GM12878 (cell line): ENCODE results near the gene SORBS1. TPM values are rescaled to one million over a fixed set of nuclear protein-coding genes. Genes with fewer than 3 reads are reported as not detected.

Experiments
- BACH1 ChIP-seq: fragments of 450-650 bp; IDR thresholded peaks from 2 replicates; pipeline ENCODE4 v1.6.1; 2017; ENCODE audit warnings: mild to moderate bottlenecking, borderline replicate concordance
- CBX3 ChIP-seq: fragments of 200-600 bp; sonication (generic); IDR thresholded peaks from 2 replicates; pipeline ENCODE4 v1.6.1; 2016; ENCODE audit warnings: low read depth, borderline replicate concordance
- CBX5 ChIP-seq: sonication (generic); IDR thresholded peaks from 2 replicates; pipeline ENCODE4 v1.6.1; 2016; ENCODE audit warnings: low read depth, moderate library complexity, mild to moderate bottlenecking, inconsistent platforms
- CEBPB ChIP-seq, 2 experiments: fragments of 150-350 bp in 1 of 2; IDR thresholded peaks; 2 replicates each; pipeline ENCODE4 v1.6.1; 2012 to 2014; ENCODE audit warnings: low read depth in 2 of 2, low read length in 2 of 2, borderline replicate concordance in 1 of 2, inconsistent platforms in 1 of 2
- CHD1 ChIP-seq: IDR thresholded peaks from 2 replicates; pipeline ENCODE4 v1.6.1; 2012; ENCODE audit warnings: low read depth, low read length, improper control_type of control experiment
- CHD4 ChIP-seq: fragments of 200-600 bp; sonication (generic); IDR thresholded peaks from 2 replicates; pipeline ENCODE4 v1.6.1; 2016; ENCODE audit warnings: mild to moderate bottlenecking
- EGR1 ChIP-seq, 2 experiments: IDR thresholded peaks; 1 replicate in 1 of 2; 2 replicates in 1 of 2; pipeline ENCODE4 v1.6.1; 2011 to 2012; ENCODE audit warnings: low read depth in 2 of 2, low read length in 2 of 2, borderline replicate concordance in 1 of 2, mild to moderate bottlenecking in 1 of 2, moderate library complexity in 1 of 2
- FOS ChIP-seq: IDR thresholded peaks from 3 replicates; pipeline ENCODE4 v1.6.1; 2011; ENCODE audit warnings: borderline replicate concordance; ENCODE audit not compliant: insufficient read length; ENCODE audit errors: extremely low read depth
- FOXK2 ChIP-seq: fragments of 450-650 bp; IDR thresholded peaks from 2 replicates; pipeline ENCODE4 v1.6.1; 2017; ENCODE audit warnings: mild to moderate bottlenecking, moderate library complexity
- FOXM1 ChIP-seq: IDR thresholded peaks from 2 replicates; pipeline ENCODE4 v1.6.1; 2012; ENCODE audit warnings: low read depth, mild to moderate bottlenecking, inconsistent platforms, low read length, moderate library complexity
- IKZF2 ChIP-seq, 2 experiments: fragments of 450-650 bp; IDR thresholded peaks; 2 replicates each; pipeline ENCODE4 v1.6.1; 2017; ENCODE audit warnings: mild to moderate bottlenecking in 2 of 2, moderate library complexity in 2 of 2
- KLF5 ChIP-seq: fragments of 450-650 bp; IDR thresholded peaks from 2 replicates; pipeline ENCODE4 v1.6.1; 2014; ENCODE audit warnings: mild to moderate bottlenecking; ENCODE audit not compliant: partially characterized antibody
- MYB ChIP-seq: fragments of 150-350 bp; IDR thresholded peaks from 2 replicates; pipeline ENCODE4 v1.6.1; 2014; ENCODE audit warnings: mild to moderate bottlenecking, low read depth, low read length, borderline replicate concordance
- NFYA ChIP-seq: IDR thresholded peaks from 2 replicates; pipeline ENCODE4 v1.6.1; 2011; ENCODE audit warnings: low read depth, mild to moderate bottlenecking, low read length, improper control_type of control experiment, borderline replicate concordance
- NR2C1 ChIP-seq: fragments of 450-650 bp; IDR thresholded peaks from 2 replicates; pipeline ENCODE4 v1.6.1; 2017; ENCODE audit warnings: antibody characterized with exemption, mild to moderate bottlenecking, moderate library complexity
- NR2C2 ChIP-seq: IDR thresholded peaks from 2 replicates; pipeline ENCODE4 v1.6.1; 2011; ENCODE audit warnings: borderline replicate concordance, low read depth; ENCODE audit not compliant: control insufficient read depth, insufficient read length
- RBBP5 ChIP-seq: fragments of 200-600 bp; sonication (generic); conservative IDR thresholded peaks from 2 replicates; pipeline ENCODE4 v1.6.1; 2016
- SMAD1 ChIP-seq: fragments of 450-650 bp; IDR thresholded peaks from 2 replicates; pipeline ENCODE4 v1.6.1; 2018; ENCODE audit warnings: mild to moderate bottlenecking, low read depth; ENCODE audit not compliant: partially characterized antibody
- SREBF1 ChIP-seq: IDR thresholded peaks from 2 replicates; pipeline ENCODE4 v1.6.1; 2012; ENCODE audit warnings: mild to moderate bottlenecking, low read length
- ZNF24 ChIP-seq: fragments of 450-650 bp; IDR thresholded peaks from 2 replicates; pipeline ENCODE4 v1.6.1; 2017; ENCODE audit warnings: antibody characterized with exemption, mild to moderate bottlenecking
- ZNF384 ChIP-seq: IDR thresholded peaks from 2 replicates; pipeline ENCODE4 v1.6.1; 2012; ENCODE audit warnings: low read depth, mild to moderate bottlenecking, low read length, improper control_type of control experiment, borderline replicate concordance
- ZSCAN29 ChIP-seq: fragments of 450-650 bp; IDR thresholded peaks from 2 replicates; pipeline ENCODE4 v1.6.1; 2017; ENCODE audit warnings: mild to moderate bottlenecking, moderate library complexity
- polyA plus RNA-seq, 11 experiments: library from polyadenylated mRNA; depleted of rRNA in 4 of 11; unstranded in 6 of 11; stranded (reverse) in 5 of 11; fragments of >200 nt; fragmentation: Nextera tagmentation in 4 of 11; fragmentation: Illumina TruSeq in 1 of 11; extraction: Ambion mirVana in 4 of 11; extraction: Trizol in 1 of 11; gene quantifications; 1 replicate in 1 of 11; 2 replicates in 10 of 11; pipeline versions ENCODE4 v1.2.1 to v1.2.3, GENCODE V29; 2011 to 2016; ENCODE audit warnings: inconsistent platforms in 2 of 11, missing spikeins in 2 of 11, low read depth in 1 of 11
- total RNA-seq, 4 experiments: library from RNA; depleted of rRNA in 3 of 4; stranded (reverse); fragments of >200 nt in 3 of 4; fragmentation: Illumina TruSeq in 1 of 4; extraction: Trizol in 1 of 4; gene quantifications; 2 replicates each; pipeline versions ENCODE4 v1.2.1 to v1.2.3, GENCODE V29; 2013 to 2021
- TF ChIP-seq, protein P1 (sequence below): IDR thresholded peaks from 2 replicates; pipeline ENCODE4 v1.6.1; 2011; ENCODE audit warnings: borderline replicate concordance, low read depth, mild to moderate bottlenecking, moderate library complexity, mixed read lengths, low read length; ENCODE audit not compliant: insufficient read depth; ENCODE audit errors: extremely low read length
- TF ChIP-seq, protein P2 (sequence below): IDR thresholded peaks from 2 replicates; pipeline ENCODE4 v1.6.1; 2011; ENCODE audit warnings: borderline replicate concordance, low read depth, mild to moderate bottlenecking, moderate library complexity, low read length; ENCODE audit not compliant: insufficient read depth, poor library complexity, severe bottlenecking
- TF ChIP-seq, protein P3 (sequence below): fragments of 450-650 bp; conservative IDR thresholded peaks from 2 replicates; pipeline ENCODE4 v1.6.1; 2017; ENCODE audit warnings: mild to moderate bottlenecking, moderate library complexity
- TF ChIP-seq, protein P4 (sequence below): IDR thresholded peaks from 2 replicates; pipeline ENCODE4 v1.6.1; 2012; ENCODE audit warnings: low read depth, low read length, improper control_type of control experiment

SORBS1 gene
- total and polyA plus RNA-seq, 10 of the 15 experiments (the other 5 are each of a cell fraction or from before 2014, with no cell fraction given), result 0.13 to 0.75 (median 0.39) TPM

DNA sequence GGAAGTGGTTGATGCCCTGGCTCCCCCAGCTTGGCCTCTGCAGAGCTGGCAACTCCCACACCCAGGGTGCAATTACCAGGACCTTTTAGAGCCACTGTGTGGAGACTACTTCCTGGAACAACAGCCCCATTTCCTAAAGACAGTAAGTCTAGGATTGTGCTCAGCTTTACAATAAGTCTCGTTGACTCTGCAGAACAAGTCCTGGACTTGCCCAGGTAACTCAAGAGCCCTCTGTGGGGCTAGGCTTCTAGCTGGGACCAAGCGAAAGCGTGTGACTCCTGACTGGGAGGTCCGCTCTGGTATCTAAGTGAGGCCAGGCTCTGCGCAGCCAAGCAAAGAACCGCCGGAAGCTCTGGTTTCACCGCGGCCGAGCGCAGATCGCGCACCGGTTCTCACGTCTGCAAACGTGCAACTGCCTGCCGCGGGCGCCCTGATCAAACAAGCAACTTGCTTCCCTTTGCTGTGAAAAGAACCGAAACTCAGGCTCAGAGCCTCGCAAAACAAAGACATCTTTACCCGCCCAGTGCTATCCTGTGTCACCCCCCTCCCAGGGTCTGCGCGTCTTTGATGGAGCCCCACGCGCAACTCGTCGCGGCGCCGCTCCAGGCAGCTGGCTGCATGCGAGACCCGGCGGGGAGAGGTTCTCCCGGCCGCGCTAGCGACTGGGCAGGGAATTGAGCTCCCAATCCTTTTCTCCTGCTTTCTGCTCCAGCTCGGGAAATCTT is 266.0 kb downstream of the SORBS1 start (continued):
- TF ChIP-seq, protein P1, sequence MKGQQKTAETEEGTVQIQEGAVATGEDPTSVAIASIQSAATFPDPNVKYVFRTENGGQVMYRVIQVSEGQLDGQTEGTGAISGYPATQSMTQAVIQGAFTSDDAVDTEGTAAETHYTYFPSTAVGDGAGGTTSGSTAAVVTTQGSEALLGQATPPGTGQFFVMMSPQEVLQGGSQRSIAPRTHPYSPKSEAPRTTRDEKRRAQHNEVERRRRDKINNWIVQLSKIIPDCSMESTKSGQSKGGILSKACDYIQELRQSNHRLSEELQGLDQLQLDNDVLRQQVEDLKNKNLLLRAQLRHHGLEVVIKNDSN, result no peak
- TF ChIP-seq CBX3 (no peak), EGR1 (IDR thresholded peaks at IDR 0.05; ENCODE audit: borderline replicate concordance in 1 of 2, low read depth in 2 of 2, low read length in 2 of 2) (0 out of 3 replicates have a peak, but pooled peaks of 1 of the 2 experiments have one; percentile 6), IKZF2 (IDR thresholded peaks at IDR 0.05) (peak; percentile 78 to 81), CHD1 (no peak), BACH1 (peak; percentile 13; the same call in 1 of the 2 replicates), CBX5 (no peak), FOXK2 (no peak), SMAD1 (peak; percentile 89), NR2C2 (no peak), ZNF24 (no peak), FOXM1 (no peak), KLF5 (peak; percentile 87), CHD4 (no peak), RBBP5 (no peak), NR2C1 (no peak), MYB (no peak; the same call in 1 of the 2 replicates), ZNF384 (no peak), NFYA (no peak), FOS (no peak), ZSCAN29 (peak; percentile 57; the same call in 1 of the 2 replicates), SREBF1 (no peak), CEBPB (IDR thresholded peaks at IDR 0.05; ENCODE audit: borderline replicate concordance in 1 of 2, low read depth in 2 of 2, low read length in 2 of 2) (peak in 1 of 2 experiments; percentile 28; a peak in 1 of 4 replicates)
- TF ChIP-seq, protein P2, sequence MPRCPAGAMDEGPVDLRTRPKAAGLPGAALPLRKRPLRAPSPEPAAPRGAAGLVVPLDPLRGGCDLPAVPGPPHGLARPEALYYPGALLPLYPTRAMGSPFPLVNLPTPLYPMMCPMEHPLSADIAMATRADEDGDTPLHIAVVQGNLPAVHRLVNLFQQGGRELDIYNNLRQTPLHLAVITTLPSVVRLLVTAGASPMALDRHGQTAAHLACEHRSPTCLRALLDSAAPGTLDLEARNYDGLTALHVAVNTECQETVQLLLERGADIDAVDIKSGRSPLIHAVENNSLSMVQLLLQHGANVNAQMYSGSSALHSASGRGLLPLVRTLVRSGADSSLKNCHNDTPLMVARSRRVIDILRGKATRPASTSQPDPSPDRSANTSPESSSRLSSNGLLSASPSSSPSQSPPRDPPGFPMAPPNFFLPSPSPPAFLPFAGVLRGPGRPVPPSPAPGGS, result peak; percentile 79
- TF ChIP-seq, protein P3, sequence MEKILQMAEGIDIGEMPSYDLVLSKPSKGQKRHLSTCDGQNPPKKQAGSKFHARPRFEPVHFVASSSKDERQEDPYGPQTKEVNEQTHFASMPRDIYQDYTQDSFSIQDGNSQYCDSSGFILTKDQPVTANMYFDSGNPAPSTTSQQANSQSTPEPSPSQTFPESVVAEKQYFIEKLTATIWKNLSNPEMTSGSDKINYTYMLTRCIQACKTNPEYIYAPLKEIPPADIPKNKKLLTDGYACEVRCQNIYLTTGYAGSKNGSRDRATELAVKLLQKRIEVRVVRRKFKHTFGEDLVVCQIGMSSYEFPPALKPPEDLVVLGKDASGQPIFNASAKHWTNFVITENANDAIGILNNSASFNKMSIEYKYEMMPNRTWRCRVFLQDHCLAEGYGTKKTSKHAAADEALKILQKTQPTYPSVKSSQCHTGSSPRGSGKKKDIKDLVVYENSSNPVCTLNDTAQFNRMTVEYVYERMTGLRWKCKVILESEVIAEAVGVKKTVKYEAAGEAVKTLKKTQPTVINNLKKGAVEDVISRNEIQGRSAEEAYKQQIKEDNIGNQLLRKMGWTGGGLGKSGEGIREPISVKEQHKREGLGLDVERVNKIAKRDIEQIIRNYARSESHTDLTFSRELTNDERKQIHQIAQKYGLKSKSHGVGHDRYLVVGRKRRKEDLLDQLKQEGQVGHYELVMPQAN, result 0 out of 2 replicates have a peak, but pooled peaks have one; percentile 31
- TF ChIP-seq, protein P4, sequence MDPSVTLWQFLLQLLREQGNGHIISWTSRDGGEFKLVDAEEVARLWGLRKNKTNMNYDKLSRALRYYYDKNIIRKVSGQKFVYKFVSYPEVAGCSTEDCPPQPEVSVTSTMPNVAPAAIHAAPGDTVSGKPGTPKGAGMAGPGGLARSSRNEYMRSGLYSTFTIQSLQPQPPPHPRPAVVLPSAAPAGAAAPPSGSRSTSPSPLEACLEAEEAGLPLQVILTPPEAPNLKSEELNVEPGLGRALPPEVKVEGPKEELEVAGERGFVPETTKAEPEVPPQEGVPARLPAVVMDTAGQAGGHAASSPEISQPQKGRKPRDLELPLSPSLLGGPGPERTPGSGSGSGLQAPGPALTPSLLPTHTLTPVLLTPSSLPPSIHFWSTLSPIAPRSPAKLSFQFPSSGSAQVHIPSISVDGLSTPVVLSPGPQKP, result peak; percentile 78
